IPS DF 4.7 (cell line): ENCODE data around the gene DSCAM.
"Not testable (repeated sequence)": the region's sequence is repeated elsewhere in the genome, so short reads cannot be mapped to it uniquely, and the experiment has no call there.

Experiments
- DNase-seq: peaks from one replicate; pipeline ENCODE4 v3.0.0-alpha.2; 2013; ENCODE audit warnings: low spot score; ENCODE audit errors: extremely low read depth

The DSCAM gene

DNA sequence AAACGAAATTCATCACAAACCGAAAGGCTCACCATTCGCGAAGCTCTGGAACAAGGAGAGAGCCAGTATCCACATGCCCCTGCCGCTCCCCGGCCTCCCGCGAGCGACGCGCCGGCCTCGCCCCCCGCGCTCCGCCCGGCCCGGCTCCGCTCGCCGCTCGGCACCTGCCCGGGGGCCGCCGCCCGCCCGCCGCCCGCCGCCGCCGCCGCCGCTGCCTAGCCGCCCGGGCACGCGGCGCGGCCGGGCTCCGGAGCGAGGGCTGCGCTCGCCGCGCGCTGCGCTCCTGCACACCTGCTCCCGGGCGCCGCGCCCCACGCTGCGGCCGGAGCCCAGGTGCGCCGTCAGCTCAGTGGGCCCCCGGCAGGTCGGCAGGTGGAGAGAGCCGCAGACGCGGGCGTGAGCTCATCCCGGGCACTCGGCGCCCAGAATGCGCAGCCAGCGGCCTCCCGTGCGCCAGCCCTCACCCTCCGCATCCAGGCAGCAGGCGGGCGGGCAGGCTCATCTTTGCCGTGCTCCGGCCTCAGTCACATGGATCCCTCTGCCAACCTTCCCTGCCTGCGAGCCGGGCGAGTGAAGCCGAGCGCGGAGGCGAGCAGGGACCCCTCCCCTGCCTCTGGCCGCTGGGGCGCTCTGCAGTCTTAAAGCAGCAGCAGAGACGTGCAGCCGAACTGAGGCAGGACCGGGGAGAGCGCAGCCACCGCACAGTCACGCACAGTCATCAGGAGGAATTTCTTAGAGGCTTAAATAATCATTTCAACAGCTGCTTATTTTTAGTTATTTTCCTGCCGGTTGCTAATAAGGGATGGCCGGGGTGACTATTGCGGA is at the start of gene DSCAM:
TSS of gene DSCAM (minus strand) at position 572 of the 825 bp plus-strand sequence. CDS start at position 75, 497 bp downstream.
- no peak for DNase-seq

DNA sequence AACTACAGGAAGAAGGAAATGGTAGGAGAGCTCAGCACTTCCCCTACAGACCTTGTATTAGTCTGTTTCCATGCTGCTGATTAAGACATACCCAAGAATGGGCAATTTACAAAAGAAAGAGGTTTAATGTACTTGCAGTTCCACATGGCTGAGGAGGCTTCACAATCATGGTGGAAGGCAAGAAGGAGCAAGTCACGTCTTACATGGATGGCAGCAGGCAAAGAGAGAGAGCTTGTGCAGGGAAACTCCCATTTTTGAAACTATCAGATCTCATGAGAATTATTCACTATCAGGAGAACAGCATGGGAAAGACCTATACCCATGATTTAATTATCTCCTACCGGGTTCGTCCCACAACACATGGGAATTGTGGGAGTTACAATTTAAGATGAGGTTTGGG is 48.7 kb upstream of the DSCAM start:
- DNase-seq: not testable (repeated sequence)

DNA sequence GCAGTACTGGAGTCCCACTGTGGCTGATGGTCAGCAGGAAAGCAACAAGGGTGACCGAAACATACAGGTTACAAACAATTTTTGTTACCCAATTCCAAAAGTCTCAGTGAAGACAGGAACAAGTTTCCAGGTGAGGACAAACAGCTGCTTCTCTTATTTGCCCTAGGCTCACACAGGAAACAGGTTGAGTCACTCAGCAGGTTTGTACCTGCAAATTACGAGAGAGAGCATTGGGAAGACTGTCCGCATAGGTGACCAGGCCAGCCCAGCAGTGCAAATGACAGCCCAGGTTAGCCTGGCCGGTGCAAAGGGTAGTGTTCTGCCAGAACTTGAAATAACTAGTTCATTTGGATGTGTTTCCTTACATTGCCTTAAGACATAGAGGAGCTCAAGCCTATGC is 40.0 kb upstream of the DSCAM start:
- no peak for DNase-seq

DNA sequence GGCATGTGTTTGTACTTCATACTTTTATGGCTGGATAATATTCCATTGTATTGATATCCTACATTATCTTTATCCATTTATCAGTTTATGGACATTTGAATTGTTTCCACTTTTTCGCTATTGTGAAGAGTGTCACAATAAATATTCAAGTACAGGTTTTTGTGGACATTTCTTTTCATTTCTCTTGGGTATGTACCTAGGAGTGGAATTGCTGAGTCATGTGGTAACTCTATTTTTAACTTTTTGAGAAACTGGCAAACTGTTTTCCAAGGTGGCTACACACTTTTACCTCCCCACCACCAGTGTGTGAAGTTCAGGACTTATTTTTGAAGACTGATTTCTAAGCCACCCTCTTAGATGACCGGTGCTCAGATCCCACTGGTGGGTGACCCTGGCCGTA is 39.0 kb upstream of the DSCAM start:
- no peak for DNase-seq

- DNase-seq: no peak
These were observed 35.4 kb upstream of the DSCAM start for GRCh38 chr21:40882192-40882915.

- DNase-seq: no peak
These were observed 34.8 kb upstream of the DSCAM start for GRCh38 chr21:40881767-40882166.

GRCh38 chr21:40871099-40871498 is 24.1 kb upstream of the DSCAM start:
- DNase-seq: no peak

DNA sequence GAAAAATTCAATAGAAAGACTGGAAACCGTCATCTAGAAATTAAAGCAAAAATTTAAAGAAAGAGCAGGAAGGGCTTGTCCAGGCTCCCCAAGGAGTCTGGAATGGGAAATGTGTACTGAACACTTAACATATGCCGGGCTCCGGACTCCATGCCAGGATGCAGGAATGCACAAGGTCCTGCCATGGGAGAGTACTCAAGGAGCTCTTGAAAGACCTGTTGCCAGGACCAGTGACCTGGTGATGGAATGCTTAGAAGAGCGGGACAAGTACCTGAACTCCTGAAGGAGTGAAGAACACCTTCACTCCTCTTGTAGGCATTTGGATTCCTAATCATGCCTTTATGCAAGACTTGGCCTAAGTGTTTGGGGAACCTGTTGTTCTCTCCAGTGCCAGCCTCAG is 16.9 kb upstream of the DSCAM start:
- no peak for DNase-seq

DNA sequence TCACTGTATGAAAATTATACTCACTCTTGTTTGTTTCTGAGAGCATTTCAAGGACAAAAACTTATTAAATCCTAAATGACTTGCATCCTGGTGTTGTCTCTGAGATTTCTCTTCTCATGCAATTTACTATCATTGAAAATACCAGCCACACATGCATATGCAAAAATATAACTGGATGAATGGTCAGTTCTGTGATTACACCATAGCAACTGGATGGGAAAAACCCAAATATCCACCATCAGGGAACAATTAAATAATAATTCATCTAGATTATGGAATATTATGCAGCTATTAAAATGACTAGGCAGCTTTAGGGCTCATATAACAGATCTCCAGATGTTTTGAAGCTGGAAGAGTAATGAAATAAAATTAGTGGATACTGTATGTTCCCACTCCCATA is 11.6 kb upstream of the DSCAM start:
- DNase-seq: no peak

GRCh38 chr21:40853956-40854688 is 7.2 kb upstream of the DSCAM start:
- no peak for DNase-seq

GRCh38 chr21:40852563-40852962 is 5.6 kb upstream of the DSCAM start:
- no peak for DNase-seq

DNA sequence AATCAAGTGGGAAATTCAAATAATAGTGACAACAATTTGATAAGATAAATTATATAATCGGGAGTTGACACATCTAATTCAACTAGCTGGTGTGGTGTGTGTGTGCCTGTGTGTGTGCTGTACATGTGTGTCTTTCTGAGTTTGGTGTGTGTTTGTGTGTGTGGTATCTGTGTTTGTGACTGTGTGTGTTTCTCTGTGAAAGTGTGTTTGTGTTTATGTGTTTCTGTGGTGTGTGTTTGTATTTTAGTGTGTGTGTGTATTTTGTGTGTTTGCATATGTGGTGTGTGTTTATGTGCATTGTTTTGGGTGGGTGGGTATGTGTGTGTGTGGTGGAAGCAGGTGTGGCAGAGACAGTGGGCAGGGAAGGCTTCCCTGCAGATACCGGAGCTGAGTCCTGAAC is 4.8 kb upstream of the DSCAM start:
- no peak for DNase-seq

- DNase-seq: no peak
These were observed 3.1 kb upstream of the DSCAM start for GRCh38 chr21:40850071-40850470.

DNA sequence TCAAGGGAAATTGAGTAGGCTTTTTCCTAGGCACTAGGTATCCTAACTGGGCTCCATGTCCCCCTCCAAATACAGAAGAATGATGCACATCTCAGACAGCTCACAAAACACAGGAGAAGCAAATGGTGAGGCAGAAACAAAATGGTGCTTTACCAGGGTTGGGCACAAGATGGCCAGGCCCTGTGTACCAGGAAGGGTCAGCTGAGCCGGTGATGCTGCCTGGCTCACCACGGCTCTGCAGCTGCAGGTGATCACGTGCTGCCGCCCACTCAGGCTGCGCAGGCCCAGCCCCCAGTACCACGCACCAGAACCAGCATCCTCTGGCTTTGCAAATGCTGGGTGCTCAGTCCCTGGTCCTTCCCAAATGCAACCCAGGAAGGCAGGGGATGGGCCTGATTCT is 993 bp upstream of the DSCAM start:
- DNase-seq: no peak

DNA sequence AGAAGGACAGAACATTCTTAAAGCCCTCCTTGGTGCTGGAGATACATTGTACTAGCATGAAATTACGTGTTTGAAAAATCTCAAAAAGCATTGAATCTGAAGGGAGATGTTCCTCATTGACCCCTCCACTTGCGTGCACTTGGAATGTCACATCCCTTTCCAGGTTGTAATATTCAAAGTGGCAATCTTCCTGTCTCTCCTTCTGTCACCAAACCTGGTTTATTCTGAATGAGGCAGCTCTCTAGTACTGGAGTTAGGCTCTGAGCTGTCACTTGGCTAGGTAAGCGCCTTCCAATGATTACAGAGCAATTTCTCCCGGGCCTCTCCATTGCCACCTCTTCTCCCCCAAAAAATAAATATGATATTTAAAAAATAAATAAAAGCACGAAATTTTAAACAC is 855 bp downstream of the DSCAM start:
- DNase-seq: no peak

DNA sequence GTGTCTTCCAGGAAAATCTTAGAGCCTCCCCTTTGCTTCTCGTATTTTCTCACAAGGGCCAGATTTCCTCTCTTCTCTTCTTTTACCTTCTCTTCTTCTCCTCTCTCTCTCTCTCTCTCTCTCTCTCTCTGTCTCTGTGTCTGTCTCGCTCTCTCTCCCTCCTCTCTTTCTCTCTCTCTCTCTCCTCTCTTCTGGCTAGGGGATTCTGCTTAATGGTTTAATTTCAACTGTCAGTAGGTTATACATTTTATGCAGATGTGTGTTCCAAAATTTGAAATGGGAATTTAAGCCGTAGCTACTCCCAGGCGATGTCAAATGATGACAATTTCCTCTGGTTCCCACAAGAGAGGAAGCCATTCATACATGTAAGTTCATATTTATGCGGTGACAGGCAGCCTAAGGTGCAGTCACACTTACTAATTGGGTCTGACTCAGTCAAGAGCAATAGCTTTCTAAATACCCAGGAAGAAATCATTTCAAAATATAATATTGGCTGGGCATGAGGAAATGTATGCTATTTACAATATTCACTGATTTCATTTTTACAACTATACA is 1.4 kb downstream of the DSCAM start:
- DNase-seq: no peak

- DNase-seq: no peak
These were observed 2.0 kb downstream of the DSCAM start for GRCh38 chr21:40844935-40845334.

DNA sequence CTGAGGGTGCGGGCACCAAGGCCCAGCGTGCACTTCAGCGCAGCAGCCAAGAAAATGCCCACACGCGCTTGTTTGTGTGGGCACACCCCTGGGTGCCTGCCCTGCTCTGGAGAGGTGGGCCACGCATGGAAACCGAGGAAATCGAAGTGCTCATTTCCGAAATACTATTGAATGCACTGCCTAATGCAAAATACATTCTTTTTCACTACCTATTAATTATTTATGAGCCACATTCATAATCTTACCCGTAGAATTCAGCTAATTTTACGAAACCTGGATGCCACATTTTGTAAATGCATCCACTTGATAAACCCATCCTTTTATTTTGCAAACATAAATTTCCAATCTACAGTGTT is 4.8 kb downstream of the DSCAM start:
- no peak for DNase-seq

GRCh38 chr21:40841524-40842196 is 5.3 kb downstream of the DSCAM start:
- DNase-seq: no peak

DNA sequence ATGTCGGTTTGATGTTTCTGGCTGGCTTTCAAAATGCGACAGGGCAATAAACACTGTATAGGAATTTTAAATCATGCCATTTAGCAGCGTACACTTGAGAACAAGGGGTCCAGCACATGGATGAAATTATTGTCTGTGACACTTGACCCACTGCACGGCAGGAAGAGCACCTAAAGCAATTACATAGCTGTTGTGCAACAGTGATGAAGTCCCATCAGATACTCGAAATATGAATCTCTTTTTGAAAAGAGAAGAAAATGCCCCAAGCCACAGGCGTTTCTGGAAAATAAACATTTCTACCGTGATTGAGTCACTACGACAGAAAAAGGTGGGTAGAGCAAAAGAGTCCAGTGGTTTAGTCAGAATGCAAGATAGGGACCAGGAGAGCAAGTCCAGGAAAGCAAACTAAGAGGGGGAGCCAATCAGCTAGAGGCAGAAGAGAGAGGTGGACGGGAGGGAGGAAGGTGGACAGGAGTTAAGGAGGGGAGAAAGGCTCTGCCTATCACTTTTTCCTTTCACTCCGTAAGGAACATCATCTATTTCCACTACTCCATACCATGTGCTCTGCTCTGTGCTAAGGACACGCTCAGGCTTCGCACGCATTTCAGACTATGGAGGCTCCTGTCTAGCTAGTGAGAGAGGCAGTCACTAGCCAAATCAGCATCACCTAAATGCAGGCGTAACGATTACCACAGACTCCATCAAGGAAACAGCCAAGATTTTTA is 6.4 kb downstream of the DSCAM start:
- DNase-seq: no peak

- DNase-seq: no peak
These were observed 7.4 kb downstream of the DSCAM start for GRCh38 chr21:40839521-40839920.
